HTERT RPE-1 (cell line): Measurements from ENCODE around the gene GLRA2.
"Not testable (repeated sequence)": the region's sequence is repeated elsewhere in the genome, so short reads cannot be mapped to it uniquely, and the experiment has no call there.

Experiments used
- in situ Hi-C: fragments of 300-500 bp; cut with MboI; formaldehyde crosslinking; loops from 4 replicates; pipeline ENCODE4 v1.14.3; 2020; ENCODE audit warnings: low sequenced_read_pairs

Gene GLRA2

DNA sequence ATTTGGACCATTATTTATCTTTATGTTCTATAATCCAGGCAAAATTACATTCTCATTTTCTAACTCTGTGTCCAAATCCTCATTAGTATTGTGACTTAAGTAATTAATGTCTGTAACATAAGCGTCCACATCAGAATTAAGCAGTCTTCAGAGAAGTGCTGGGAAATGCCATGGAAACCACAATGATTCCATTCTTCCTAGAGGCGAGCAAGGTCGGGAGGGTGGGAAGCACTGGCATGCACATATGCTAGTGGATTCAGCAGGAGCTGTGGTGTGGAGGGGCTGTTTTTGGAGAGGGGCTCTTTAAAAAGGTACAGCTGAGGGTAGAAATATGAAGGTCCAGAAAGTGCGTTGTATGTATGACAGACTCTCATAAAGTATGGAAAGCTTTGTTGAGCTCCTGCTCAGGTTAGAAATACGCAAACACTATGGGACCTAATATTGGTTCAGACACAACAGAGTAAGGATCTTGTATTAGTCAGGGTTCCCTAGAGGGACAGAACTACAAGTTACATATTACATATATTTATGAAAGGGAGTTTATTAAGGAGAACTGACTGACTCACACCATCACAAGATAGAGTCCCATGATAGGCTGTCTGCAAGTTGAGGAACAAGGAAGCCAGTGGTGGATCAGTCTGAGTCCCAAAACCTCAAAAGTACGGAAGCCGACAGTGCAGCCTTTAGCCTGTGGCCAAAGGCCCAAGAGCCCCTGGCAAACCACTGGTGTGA, 61.5 kb downstream of the GLRA2 start:
- in situ Hi-C loops, result no loop called here

DNA sequence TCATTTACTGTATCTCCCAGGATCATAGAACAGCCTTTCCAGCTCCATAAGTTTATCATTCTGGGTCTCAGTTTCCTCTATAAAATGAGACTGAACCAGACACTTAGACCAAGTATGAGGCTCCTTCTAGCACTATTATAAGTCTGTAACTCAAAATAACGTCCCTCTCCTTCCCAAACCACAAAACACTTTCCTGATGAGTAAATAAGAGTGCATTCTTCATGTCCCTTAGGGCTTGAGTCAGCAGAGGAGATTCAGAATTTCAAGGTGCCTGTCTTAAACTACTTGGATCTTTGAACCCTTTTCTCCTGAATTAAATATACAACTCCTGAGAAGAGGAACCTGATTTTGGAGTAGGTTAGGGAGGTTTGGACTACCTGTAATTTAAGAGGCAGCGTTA, 62.6 kb downstream of the GLRA2 start:
- in situ Hi-C loops, result no loop called here

DNA sequence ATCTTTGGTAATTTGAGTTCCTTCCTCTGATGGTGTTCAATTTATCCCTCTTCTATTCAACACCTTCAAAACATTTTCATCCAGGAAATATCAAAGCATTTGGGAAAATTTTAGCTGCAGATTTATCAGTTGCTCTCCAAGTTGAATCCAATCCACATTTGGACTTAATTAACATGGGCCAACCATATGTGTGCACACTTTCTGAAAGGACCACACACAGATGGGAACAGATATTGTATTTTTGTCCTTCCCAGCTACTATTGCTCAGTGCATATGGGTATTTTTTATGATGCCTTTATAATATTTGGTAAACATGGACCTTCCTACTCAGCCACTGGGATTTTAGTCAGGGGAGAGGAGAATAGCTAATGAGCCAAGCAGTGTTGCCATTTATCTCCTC, 65.2 kb downstream of the GLRA2 start:
- in situ Hi-C loops, result no loop called here

DNA sequence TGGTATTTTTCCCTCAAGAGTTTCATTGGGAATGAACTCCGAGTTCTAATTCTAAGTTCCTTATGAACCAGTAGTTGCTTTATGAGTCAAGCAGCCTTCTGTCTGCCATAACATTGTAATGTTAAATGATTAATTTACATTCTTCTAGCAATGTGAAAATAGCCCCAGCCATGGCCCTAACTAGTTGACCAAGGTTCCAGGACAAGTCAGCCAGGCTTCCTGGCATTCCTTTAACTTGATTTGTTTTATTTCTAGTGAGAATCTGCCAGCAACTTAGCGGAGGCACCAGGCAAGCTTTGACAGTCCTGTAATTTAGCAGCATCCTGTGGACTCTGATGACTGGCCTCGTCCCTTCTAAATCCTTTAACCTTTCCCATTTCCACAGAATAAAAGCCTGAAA, 69.0 kb downstream of the GLRA2 start:
- in situ Hi-C loops, result no loop called here

DNA sequence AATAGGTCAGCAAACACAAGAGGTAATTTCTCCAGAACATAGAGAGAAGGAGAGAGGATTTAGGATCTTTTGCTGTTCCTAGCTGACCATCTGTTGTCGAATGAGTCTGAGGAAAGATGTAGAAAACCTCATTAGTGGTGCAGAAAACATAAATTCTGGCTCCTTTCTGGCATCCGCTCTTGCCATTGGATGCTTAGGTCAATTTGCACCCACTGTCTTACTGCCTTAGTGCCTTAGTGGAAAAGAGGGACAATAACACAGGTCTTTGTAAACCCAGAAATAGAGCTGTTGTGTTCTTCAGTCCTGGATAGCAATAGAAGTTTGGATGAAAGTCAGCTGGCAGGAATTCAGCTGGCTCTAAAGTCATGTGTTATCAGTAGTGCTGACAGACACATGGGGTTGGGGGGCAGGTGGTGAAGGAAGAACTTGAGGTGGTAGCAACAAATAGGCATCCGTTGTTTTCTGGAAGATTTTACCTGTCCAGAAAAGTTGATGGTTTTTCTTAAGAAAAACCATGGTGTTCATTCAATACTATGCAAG, 78.2 kb downstream of the GLRA2 start:
- in situ Hi-C loops, result no loop called here

DNA sequence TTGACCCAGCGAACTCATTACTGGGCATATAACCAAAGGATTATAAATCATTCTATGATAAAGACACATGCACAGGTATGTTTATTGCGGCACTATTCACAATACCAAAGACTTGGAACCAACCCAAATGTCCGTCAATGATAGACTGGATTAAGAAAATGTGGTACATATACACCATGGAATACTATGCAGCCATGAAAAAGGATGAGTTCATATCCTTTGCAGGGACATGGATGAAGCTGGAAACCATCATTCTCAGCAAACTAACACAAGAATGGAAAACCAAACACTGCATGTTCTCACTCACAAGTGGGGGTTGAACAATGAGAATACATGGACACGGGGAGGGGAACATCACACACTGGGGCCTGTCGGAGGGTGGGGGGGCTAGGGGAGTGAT, 83.1 kb downstream of the GLRA2 start:
- in situ Hi-C loops, result not testable (repeated sequence)

DNA sequence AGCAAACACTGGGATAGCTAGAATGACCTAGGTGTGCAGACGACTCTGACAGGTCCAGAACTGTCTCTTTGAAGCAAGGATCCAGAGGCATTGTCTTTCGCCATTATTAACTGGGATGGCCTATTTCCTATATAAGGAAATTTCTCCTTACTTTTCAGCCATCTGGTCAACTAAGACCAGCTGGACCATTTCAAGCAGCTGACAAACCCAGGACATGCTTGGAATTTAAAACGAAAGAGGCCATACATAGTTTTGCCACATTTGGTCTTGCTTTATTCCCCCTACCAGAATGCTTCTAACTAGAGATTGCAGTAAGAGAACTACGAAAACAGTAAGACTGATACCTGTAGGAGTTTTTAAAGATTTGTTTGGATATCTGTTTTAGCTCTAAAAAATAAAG, 87.0 kb downstream of the GLRA2 start:
- in situ Hi-C loops, result no loop called here

DNA sequence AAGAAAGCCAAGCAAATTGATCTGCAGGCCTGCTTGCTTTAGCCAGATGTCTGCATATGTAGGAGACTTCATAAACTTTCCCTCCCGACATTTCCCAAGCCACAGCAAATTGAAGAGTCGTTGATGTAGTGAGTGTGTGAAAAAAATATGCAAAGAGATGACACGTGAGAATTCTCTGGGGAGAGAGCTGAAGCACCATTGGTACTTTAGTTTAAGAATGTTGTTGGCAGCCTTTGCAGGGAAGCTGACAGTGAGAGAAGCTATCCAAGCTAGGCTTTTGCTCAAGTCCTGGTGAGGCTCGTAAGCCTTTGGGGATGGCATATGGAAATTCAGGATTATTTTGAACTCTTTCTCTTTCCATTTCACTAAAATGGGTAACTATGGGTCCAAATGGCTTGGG, 87.5 kb downstream of the GLRA2 start:
- in situ Hi-C loops, result no loop called here

DNA sequence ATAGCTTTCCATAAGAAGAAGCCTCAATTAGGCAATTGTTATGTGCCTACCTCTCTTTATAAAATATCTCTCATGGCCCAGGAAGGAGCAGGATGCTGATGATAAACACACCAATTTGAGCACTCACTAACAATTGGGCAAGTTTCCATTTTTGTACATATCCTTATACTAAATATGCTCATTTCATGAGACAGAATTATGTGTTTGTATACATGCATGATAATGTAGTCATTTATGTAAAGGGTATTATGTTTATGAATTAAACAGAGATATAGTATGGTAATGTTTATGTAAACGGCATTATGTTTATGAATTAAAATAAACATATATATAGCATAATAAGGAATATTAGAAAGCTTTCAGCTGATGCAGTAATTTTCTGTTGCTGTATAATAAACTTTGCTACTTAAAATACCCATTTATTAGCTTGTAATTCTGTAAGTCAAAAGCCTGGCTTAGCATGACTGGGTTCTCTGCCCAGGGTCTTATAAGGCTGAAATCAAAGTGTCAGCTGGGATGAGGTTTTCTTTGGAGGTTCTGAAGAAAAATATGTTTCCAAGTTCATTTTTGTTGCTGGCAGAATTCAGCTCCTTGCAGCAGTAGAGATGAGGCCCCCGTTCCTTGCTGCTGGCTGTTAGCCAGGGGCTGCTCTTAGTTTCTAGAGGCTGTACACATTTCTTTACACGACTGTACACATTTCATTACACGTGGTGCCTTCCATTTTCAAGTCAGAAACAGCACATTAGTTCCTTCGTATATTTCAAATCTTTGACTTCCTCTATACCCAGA, 89.0 kb downstream of the GLRA2 start:
- in situ Hi-C loops, result no loop called here

DNA sequence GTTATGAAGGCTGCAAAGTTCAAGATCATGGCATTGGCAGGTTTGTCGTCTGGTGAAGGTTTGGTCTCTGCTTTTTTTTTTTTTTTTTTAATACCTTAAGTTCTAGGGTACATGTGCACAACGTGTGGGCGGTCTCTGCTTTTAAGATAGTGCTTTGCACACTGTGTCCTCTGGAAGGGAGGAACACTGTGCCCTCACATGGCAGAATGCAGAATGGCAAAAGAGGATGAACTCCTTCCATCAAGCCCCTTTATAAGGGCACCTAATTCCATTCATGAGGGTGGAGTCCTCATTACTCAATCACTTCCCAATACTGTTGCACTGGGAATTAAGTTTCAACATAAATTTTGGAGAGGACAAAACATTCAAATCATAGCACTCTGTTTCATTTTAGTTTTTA, 101.4 kb downstream of the GLRA2 start:
- in situ Hi-C loops, result no loop called here

DNA sequence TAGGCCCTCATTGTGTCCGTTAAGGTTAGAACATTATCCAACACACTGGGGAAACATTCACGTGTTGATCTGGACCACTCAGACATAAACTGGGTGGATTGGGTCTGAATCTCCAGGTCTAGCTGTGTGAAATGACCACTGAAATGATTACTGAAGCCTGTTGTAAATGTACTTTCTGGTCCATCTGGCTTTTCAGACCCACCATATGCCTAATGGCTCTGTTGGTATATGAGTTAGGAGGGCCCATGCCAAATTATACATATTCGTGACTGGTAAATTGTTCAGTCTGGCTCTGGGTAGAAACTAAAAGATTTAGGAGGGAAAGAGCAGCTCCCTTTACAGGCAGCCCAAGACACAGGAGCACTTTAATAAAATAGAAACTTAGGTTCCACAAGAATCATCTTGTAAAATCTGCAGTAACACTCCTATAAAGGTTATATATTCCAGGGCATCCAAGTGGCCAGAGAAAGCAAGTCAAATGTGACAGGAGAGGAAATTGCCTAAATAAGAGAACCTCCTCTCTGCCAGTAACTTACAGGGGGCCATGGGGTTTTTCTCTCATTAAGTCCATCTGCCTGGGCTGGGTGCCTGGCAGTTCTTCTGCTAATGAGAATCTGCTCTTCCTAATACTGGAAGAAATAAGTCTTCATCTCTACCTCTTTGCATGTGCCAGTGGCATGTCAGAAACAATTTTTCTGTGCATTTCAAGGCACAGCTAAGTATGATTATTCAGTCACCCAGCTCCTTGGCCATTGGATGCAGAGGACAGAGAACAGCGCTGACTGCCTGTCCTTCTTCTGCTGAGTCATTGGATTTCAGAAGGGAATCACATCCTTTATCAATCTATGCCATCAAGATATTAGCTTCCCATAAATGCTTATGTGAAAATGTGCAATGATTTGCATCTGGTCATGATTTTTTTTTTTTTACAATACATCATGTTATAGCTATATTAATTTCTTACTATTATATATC, 112.6 kb downstream of the GLRA2 start:
- in situ Hi-C loops, result no loop called here

DNA sequence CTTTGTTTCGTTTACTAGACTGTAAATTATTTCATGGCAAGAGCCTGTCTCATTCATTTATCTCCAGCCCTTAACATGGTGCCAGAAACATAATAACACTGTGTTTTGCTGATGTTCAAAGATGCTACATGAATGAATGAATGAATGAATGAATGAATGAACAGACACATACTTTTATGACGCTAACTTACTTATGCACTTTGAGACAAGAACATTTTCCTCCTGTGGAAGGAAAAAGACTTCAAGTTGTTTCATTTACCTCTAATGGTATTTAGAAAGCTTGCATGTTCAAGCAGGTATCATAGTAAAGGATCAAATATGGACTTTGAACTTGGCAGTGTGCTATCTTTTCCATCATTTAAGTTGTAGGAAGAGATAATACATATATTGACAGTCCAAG, 131.6 kb downstream of the GLRA2 start:
- in situ Hi-C loops, result no loop called here

DNA sequence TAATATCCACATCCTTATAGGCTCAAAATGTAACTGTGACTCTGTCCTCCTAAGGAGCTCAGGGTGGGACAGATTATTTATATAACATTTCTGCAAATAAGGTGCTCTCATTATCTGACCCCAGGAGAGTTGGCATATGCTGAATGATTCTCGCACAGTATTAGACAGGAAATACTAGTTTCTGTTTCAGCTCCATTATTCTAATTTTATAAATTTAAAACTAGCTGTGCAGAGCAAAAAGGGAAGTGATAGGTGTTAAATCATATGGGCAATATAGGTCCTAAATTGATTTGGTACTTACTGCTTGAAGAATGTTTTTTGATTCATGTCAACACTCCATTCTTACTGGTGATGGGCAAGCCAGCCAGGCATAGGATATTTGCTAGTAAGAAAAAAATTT, 141.5 kb downstream of the GLRA2 start:
- in situ Hi-C loops, result no loop called here

DNA sequence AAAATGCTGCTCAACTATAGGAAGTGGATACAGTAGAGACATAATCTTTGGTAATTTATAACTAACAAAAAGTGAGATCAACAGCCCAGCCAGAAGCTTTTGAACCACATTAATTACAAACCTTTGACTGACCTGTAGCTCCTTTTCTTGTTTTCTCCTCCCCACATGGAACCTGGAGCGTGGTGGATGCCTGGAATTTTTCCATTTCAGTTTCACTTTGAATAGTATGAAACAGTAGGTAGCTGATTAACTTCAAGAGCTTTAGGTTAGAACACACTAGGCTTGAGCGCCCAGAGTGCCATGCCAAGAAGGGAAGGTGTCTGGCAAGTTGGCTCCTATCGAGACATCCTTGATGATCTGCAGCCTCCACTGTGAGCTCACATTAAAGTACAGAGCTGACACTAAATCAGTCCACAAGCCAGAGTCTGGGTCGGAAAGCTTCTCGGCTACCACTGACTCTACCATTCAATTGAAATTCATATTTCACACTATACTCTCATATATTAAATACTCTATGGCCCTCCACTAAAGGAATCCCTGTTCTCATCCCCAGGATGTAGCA, 143.4 kb downstream of the GLRA2 start:
- in situ Hi-C loops, result no loop called here

DNA sequence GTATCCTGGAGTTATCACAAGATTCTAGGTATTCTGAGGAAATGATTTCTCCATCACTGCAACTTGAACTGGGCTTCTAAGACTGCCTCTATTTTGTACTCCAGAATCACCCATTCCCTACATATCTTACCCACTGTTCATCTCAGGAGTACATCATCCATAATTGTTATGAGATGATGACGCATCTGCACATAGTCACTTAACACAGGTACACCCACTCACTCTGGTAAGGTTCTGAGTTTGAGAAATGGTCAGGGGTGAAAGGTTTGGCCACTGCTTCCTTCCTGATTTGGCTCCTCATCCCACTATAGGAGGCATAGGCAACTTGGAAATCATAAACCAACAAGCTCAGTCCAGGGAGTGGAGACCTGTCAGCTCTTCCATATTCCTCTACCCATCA, 143.9 kb downstream of the GLRA2 start:
- in situ Hi-C loops, result no loop called here

DNA sequence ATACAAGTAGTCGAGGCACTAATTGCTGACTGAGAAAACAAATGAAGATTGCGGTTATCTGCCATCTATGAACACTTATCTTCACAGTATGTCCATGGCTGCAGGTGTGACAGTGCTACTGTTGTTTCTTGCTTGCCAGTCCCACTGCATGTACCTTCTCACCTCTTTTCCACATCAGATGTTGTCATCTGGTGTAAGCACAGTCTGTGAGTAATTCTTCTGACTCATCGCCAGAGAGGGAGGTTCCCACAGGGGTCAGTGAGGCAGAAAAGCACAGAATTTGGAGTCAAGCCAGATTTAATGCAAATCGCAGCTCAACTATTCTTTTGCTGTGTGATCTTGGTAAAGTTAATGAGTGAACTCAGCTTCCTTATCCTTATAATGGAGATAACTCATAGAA, 144.4 kb downstream of the GLRA2 start:
- in situ Hi-C loops, result no loop called here

DNA sequence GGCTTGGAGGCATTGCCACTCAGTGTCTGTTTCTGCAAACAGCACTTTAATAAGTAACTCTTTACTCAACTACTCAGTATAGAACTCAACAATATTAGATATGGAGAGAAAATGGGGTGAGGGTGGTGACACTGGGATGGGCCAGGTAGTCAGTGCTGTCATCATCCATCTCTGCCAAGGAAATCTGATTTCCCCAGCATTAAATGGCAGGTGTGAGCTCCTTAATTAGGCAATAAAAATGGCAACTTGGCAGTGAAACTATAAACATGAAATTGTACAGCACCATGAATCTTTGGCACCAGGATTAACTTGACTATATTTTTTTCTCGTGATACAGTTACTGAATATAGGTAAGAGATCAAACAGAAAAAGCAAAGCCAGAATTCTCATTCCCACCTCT, 146.2 kb downstream of the GLRA2 start:
- in situ Hi-C loops, result no loop called here

DNA sequence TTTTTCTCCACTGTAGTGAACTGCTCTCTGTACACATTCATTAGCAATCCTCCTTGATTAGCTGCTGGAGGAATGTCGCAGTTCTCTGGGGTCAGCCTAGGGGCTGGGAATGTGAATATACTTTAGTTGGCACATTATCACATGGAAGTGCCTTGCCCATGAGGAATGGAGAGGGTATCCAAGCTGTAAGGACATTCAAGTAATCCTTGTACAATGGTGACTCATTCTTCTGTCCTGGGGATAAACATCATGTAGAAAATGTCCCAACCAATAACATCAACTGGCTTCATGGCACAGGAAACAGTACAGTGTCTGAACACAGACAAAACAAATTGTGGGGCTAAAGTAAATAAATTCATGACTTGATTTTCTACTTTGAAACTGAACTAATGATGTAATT, 147.1 kb downstream of the GLRA2 start:
- in situ Hi-C loops, result no loop called here

DNA sequence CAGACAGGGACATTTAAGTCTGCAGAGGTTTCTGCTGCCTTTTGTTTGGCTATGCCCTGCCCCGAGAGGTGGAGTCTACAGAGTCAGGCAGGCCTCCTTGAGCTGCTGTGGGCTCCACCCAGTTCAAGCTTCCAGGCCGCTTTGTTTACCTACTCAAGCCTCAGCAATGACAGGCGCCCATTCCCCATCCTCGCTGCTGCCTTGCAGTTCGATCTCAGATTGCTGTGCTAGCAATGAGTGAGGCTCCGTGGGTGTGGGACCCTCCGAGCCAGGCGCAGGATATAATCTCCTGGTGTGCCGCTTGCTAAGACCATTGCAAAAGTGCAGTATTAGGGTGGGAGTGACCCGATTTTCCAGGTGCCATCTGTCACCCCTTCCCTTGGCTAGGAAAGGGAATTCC, 159.0 kb downstream of the GLRA2 start:
- in situ Hi-C loops, result not testable (repeated sequence)

DNA sequence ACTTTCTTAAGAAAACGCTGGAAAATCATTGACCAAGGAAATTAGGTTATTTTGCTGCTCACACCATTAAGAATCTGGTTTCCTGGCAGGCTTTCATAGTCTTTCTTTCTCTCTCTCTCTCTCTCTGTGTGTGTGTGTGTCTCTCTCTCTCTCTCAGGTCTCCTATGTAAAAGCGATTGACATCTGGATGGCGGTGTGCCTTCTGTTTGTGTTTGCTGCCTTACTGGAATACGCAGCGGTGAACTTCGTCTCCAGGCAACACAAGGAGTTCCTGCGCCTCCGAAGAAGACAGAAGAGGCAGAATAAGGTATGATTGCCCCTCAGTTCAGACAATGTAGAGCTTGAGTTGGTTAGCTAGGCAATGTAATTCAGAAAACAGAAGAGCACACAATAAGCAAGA, 161.2 kb downstream of the GLRA2 start:
- in situ Hi-C loops, result no loop called here

DNA sequence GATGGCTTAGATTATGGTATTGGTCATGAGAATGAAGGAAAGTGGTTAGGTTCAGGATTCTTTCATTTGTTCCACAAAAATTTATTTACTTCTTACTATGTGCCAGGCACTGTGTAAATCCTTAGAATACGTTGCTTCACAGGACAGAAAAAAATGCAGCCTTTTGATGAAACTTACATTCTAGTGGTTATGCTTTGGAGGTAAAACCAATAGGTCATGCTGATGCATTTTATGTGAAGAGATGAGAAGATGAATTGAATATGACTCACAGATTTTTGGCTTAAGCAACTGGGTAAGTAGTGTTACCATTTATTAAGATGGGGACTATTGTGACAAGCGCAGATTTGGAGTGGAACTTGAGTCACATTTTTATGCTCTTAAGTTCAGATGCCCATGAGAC, 165.3 kb downstream of the GLRA2 start:
- in situ Hi-C loops, result no loop called here
